Measurements from ENCODE around the gene NAT10.

The NAT10 gene

DNA sequence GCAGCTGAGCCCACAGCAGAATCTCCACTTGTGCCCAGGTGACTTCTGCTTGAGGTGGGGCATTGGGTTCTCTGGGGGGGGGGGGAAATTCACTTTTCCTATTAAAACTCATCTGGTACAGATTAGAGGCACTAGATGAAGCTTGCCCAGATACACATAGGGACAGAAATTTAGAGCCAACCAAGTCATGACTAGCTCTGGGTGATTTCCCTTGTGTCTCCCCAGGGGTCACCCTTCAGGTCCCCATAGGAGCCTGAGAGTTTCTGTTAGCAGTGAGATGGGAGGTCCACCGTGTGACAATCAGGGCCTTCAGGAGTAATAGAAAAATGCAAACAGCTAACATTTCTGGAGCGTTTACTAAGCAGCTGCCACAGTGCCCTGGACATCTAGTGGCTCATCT, 77.0 kb downstream of the NAT10 start:
- TF ChIP-seq CREB5 (CRISPR knock-in tag; IDR thresholded peaks at IDR 0.05; ENCODE audit: low read depth) = no peak
- no peak for ATAC-seq

GRCh38 chr11:34182921-34183685, 77.7 kb downstream of the NAT10 start:
- TF ChIP-seq SNAI2 (CRISPR knock-in tag; IDR thresholded peaks at IDR 0.05) (no peak), ZC3H10 (CRISPR knock-in tag; IDR thresholded peaks at IDR 0.05) (no peak), ZFP30 (CRISPR knock-in tag; IDR thresholded peaks at IDR 0.05) (no peak)
- TF ChIP-seq, protein P1, sequence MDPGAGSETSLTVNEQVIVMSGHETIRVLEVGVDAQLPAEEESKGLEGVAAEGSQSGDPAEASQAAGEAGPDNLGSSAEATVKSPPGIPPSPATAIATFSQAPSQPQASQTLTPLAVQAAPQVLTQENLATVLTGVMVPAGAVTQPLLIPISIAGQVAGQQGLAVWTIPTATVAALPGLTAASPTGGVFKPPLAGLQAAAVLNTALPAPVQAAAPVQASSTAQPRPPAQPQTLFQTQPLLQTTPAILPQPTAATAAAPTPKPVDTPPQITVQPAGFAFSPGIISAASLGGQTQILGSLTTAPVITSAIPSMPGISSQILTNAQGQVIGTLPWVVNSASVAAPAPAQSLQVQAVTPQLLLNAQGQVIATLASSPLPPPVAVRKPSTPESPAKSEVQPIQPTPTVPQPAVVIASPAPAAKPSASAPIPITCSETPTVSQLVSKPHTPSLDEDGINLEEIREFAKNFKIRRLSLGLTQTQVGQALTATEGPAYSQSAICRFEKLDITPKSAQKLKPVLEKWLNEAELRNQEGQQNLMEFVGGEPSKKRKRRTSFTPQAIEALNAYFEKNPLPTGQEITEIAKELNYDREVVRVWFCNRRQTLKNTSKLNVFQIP (CRISPR knock-in tag; IDR thresholded peaks at IDR 0.05; ENCODE audit: borderline replicate concordance, low read depth) = no peak
- ATAC-seq = no peak

- ATAC-seq = no peak
Observed at GRCh38 chr11:34183848-34184391, 78.5 kb downstream of the NAT10 start.

GRCh38 chr11:34184505-34185015, 79.1 kb downstream of the NAT10 start:
- ATAC-seq = no peak
- TF ChIP-seq CREB5 (CRISPR knock-in tag; IDR thresholded peaks at IDR 0.05; ENCODE audit: low read depth) (no peak), GLIS3 (CRISPR knock-in tag; IDR thresholded peaks at IDR 0.05) (no peak), RARB (CRISPR knock-in tag; IDR thresholded peaks at IDR 0.05) (no peak), CSDC2 (CRISPR knock-in tag; IDR thresholded peaks at IDR 0.05) (no peak), ARNTL (CRISPR knock-in tag; IDR thresholded peaks at IDR 0.05; ENCODE audit: borderline replicate concordance, low read depth) (no peak), OSR1 (CRISPR knock-in tag; IDR thresholded peaks at IDR 0.05) (no peak), ESRRG (CRISPR knock-in tag; IDR thresholded peaks at IDR 0.05) (no peak), ZC3H10 (CRISPR knock-in tag; IDR thresholded peaks at IDR 0.05) (no peak), ZNF565 (CRISPR knock-in tag; conservative IDR thresholded peaks at IDR 0.05; ENCODE audit: low read depth) (no peak), BACH2 (CRISPR knock-in tag; IDR thresholded peaks at IDR 0.05; ENCODE audit: borderline replicate concordance) (no peak), ZNF8 (CRISPR knock-in tag; IDR thresholded peaks at IDR 0.05) (no peak), SNAI2 (CRISPR knock-in tag; IDR thresholded peaks at IDR 0.05) (no peak)
- TF ChIP-seq, protein P2, sequence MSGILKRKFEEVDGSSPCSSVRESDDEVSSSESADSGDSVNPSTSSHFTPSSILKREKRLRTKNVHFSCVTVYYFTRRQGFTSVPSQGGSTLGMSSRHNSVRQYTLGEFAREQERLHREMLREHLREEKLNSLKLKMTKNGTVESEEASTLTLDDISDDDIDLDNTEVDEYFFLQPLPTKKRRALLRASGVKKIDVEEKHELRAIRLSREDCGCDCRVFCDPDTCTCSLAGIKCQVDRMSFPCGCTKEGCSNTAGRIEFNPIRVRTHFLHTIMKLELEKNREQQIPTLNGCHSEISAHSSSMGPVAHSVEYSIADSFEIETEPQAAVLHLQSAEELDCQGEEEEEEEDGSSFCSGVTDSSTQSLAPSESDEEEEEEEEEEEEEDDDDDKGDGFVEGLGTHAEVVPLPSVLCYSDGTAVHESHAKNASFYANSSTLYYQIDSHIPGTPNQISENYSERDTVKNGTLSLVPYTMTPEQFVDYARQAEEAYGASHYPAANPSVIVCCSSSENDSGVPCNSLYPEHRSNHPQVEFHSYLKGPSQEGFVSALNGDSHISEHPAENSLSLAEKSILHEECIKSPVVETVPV (CRISPR knock-in tag; IDR thresholded peaks at IDR 0.05) = no peak
- TF ChIP-seq, protein P1 (CRISPR knock-in tag; IDR thresholded peaks at IDR 0.05; ENCODE audit: borderline replicate concordance, low read depth) = no peak

More at GRCh38 chr11:34183848-34184391, 78.5 kb downstream of the NAT10 start:
- TF ChIP-seq ESRRG (CRISPR knock-in tag; IDR thresholded peaks at IDR 0.05) = no peak
- no peak for TF ChIP-seq ZFP3 (CRISPR knock-in tag; IDR thresholded peaks at IDR 0.05)
- TF ChIP-seq, protein P1 (CRISPR knock-in tag; IDR thresholded peaks at IDR 0.05; ENCODE audit: borderline replicate concordance, low read depth) = no peak
- no peak for TF ChIP-seq ZNF565 (CRISPR knock-in tag; conservative IDR thresholded peaks at IDR 0.05; ENCODE audit: low read depth)
- TF ChIP-seq TCF4 (CRISPR knock-in tag; IDR thresholded peaks at IDR 0.05; ENCODE audit: borderline replicate concordance) = no peak
- TF ChIP-seq CSDC2 (CRISPR knock-in tag; IDR thresholded peaks at IDR 0.05) = no peak
- no peak for TF ChIP-seq TOX (CRISPR knock-in tag; IDR thresholded peaks at IDR 0.05; ENCODE audit: borderline replicate concordance)
- no peak for TF ChIP-seq OSR1 (CRISPR knock-in tag; IDR thresholded peaks at IDR 0.05)
- no peak for TF ChIP-seq SNAI2 (CRISPR knock-in tag; IDR thresholded peaks at IDR 0.05)
- TF ChIP-seq RARB (CRISPR knock-in tag; IDR thresholded peaks at IDR 0.05) = no peak
- TF ChIP-seq CREB5 (CRISPR knock-in tag; IDR thresholded peaks at IDR 0.05; ENCODE audit: low read depth) = no peak
- TF ChIP-seq, protein P2 (CRISPR knock-in tag; IDR thresholded peaks at IDR 0.05) = no peak
